Suppressor macrophage treated with lipopolysaccharide for 1 hour (primary cell): ENCODE results near the gene C16orf86.

Experiments used
- DNase-seq, 3 donors: peaks; one replicate each; pipeline ENCODE4 v3.0.0-alpha.2; 2020 to 2022

C16orf86 gene

GRCh38 chr16:67699265-67699664 is 32.7 kb downstream of the C16orf86 start:
- no peak for DNase-seq

- no peak for DNase-seq
These were observed 34.8 kb downstream of the C16orf86 start for GRCh38 chr16:67701420-67701819.

GRCh38 chr16:67702130-67702529 is 35.5 kb downstream of the C16orf86 start:
- DNase-seq = no peak

GRCh38 chr16:67703626-67704025 is 37.0 kb downstream of the C16orf86 start:
- DNase-seq = no peak

GRCh38 chr16:67704110-67704509 is 37.5 kb downstream of the C16orf86 start:
- DNase-seq = peak in 1 of 3 donors; percentile 12

- DNase-seq = no peak
These were observed 40.6 kb downstream of the C16orf86 start for GRCh38 chr16:67707210-67707609.

GRCh38 chr16:67707790-67708189 is 41.2 kb downstream of the C16orf86 start:
- DNase-seq = peak in 1 of 3 donors; percentile 28

GRCh38 chr16:67708368-67708771 is 41.8 kb downstream of the C16orf86 start:
- DNase-seq = peak in 2 of 3 donors; percentile 28 to 31

GRCh38 chr16:67709050-67709449 is 42.4 kb downstream of the C16orf86 start:
- DNase-seq = no peak

- no peak for DNase-seq
These were observed 44.0 kb downstream of the C16orf86 start for GRCh38 chr16:67710607-67711006.

- DNase-seq = no peak
These were observed 47.1 kb downstream of the C16orf86 start for GRCh38 chr16:67713647-67714273.

GRCh38 chr16:67714522-67714921 is 47.9 kb downstream of the C16orf86 start:
- DNase-seq = no peak

GRCh38 chr16:67716097-67716496 is 49.5 kb downstream of the C16orf86 start:
- DNase-seq = no peak
